Omental fat pad (tissue), 4 donors: ENCODE results near the gene ZNF662. TPM values are rescaled to one million over a fixed set of nuclear protein-coding genes. Genes with fewer than 3 reads are reported as not detected.

Experiments
- ATAC-seq: fragments of 150-250 bp; one replicate; pipeline ENCODE4 v1.9.1; 2016; ENCODE audit warnings: mild to moderate bottlenecking, moderate library complexity; ENCODE audit not compliant: low FRiP score
- DNase-seq: peaks from one replicate; pipeline ENCODE4 v3.0.0-alpha.2; 2019; ENCODE audit warnings: low spot score
- total RNA-seq, 4 donors: library from RNA; depleted of rRNA; stranded (reverse); fragments of >200 nt; gene quantifications; one replicate each; pipeline ENCODE4 v1.1.0, GENCODE V29; 2016
- TF ChIP-seq, protein P1 (sequence below), 3 donors: fragments of 450-650 bp; IDR thresholded peaks; one replicate each; pipeline ENCODE4 v1.5.1; 2016 to 2017; ENCODE audit warnings: antibody characterized with exemption in 3 of 3, mild to moderate bottlenecking in 3 of 3, moderate library complexity in 2 of 3

The ZNF662 gene
- total RNA-seq, 4 donors from 2014 or later, result 3.3 to 9.9 (median 4.3) TPM

DNA sequence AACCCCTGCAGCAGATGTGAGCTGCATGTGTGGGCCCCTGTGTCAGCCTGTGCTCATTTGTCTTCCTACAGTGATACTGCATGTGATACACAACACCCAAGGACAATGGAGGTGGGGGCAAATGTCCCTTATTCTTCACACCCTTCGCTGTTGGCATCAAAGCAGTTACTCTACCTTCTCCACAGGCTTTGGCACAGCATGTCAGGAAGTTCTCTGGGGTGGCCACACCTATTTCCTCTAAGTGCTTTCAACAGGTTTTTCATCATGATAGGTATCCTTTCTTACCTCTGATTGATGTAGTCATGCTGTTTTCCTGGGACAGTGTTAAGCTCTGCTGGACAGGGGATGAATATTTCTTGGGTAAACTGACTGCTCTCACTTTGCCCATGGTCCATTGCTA, 29.5 kb downstream of the ZNF662 start:
- no peak for ATAC-seq
- no peak for DNase-seq
- TF ChIP-seq, protein P1, sequence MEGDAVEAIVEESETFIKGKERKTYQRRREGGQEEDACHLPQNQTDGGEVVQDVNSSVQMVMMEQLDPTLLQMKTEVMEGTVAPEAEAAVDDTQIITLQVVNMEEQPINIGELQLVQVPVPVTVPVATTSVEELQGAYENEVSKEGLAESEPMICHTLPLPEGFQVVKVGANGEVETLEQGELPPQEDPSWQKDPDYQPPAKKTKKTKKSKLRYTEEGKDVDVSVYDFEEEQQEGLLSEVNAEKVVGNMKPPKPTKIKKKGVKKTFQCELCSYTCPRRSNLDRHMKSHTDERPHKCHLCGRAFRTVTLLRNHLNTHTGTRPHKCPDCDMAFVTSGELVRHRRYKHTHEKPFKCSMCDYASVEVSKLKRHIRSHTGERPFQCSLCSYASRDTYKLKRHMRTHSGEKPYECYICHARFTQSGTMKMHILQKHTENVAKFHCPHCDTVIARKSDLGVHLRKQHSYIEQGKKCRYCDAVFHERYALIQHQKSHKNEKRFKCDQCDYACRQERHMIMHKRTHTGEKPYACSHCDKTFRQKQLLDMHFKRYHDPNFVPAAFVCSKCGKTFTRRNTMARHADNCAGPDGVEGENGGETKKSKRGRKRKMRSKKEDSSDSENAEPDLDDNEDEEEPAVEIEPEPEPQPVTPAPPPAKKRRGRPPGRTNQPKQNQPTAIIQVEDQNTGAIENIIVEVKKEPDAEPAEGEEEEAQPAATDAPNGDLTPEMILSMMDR (IDR thresholded peaks at IDR 0.05), result no peak

DNA sequence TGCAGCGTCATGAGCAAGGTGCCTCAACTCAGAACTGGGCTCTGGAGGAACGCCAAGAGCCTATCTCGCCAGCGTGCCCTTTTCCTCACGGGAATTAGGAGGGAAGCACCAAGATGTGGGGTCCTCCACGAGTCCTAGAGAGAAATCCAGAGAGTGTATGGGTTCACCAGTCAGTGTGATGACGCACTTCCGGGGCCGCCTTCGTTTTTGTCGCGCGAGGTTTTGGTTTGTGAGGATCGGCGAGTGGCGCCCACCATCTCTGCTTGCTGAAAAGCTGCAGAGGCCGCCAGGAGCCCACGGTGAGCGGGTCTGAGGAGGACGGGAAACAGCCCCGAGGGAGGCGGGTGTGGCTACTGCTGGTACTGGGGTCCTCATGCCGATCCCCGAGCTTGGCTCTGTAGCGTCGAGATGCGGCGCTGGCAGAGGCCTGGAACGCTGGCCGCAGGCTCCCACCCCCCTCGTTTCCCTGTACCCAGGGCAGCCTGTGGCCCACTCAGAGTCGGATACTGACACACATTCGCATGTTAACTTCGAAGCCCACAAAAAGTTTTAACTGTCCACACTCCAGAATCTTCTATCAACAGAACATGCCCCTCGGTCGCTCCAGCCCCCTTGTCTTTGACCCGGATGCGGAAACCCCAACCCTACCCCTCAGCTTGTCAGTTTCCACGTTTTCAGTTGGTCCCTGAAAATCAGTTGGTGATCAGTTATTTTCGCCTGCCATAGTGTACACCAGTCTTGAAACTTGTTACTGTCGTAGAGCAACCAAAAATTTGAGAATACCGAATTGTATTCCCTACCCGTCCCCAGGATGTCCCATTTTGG, 30.4 kb downstream of the ZNF662 start:
- ATAC-seq (no peak), DNase-seq (no peak)
- TF ChIP-seq, protein P1 (IDR thresholded peaks at IDR 0.05), result no peak

DNA sequence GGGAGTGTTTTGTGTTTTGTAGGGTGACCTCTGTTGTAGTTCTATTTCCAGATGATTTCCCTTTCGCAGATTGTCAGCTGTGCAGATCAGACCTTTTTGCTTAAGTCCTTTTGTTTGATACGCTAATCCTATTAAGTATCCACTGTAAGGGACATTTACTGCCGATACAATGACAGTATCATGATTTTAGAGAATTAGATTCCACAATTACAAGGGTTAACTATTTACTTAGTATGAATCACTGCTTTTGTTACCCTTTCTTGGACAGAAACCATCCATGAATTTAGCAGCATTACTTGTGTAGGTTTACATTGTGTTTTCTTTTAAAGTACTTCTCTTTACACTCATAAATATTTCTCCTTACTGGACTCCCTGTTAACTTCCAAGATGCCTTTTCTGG, 31.4 kb downstream of the ZNF662 start:
- no peak for ATAC-seq
- no peak for DNase-seq
- TF ChIP-seq, protein P1 (IDR thresholded peaks at IDR 0.05), result no peak

DNA sequence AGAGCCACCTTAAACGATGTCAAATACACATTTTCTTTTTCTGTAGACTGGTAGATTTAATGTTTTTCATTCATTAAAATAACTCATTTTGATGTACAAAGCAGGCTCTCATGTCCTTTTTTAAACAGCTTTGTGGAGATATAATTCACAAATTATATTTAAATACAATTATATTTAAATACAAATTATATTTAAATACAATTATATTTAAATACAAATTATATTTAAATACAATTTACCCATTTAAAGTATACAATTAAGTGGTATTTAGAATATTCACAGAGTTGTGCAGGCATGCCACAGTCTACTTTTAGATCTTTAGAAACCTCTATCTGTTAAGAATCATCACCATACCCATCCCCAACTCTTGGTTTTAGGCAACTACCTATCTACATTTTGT, 36.8 kb downstream of the ZNF662 start:
- TF ChIP-seq, protein P1 (IDR thresholded peaks at IDR 0.05), result no peak
- no peak for ATAC-seq
- no peak for DNase-seq

DNA sequence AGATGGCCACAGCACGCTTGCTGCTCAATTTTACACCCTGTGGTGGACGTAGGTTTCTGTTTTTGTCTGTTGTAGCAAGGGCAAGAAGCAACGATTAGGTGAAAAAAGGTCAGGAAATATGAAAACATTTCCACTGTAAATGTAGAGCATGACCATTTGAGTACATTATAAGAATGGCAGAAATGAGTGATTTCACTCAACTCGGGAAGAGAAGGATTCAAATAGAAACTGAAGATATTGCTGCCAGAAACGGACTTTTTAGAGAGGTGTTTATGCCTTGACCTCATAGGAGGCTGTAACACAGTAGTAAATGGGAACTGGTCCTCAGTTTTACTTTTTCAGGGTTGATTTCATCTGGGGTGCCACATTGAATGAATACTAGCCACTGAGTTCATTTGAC, 40.1 kb downstream of the ZNF662 start:
- TF ChIP-seq, protein P1 (IDR thresholded peaks at IDR 0.05), result no peak
- ATAC-seq (no peak), DNase-seq (no peak)

DNA sequence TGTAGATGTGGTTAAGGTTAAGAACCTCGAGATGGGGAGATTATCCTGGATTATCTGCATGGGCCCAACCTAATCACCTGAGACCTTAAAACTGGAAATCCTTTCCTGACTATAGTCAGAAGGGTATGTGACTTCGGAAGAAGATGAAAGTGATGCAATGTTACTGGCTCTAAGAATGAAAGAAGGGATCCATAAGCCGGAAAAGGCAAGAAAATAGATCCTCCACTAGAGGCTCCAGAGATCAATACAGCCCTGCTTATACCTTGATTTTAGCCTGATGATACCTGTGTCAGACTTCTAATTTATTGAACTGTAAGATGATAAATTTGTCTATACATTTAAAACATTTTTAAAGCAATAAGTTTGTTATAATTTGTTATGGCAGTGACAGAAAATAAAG, 51.6 kb downstream of the ZNF662 start:
- DNase-seq, result no peak

More for the DNA sequence above, 51.6 kb downstream of the ZNF662 start:
- no peak for ATAC-seq
- TF ChIP-seq, protein P1 (IDR thresholded peaks at IDR 0.05), result no peak
